HepG2 (cell line): ENCODE results near the gene YWHAB. TPM values are rescaled to one million over a fixed set of nuclear protein-coding genes. Genes with fewer than 3 reads are reported as not detected.

Experiments
- AHR ChIP-seq: IDR thresholded peaks from 2 replicates; pipeline ENCODE4 v1.6.1; 2018; ENCODE audit warnings: missing genetic modification reagents, missing compliant biosample characterization
- IKZF4 ChIP-seq: sonication (generic); formaldehyde crosslinking; IDR thresholded peaks from 2 replicates; pipeline ENCODE4 v1.5.1; 2020; ENCODE audit warnings: borderline replicate concordance, mild to moderate bottlenecking, low read depth, missing genetic modification reagents; ENCODE audit errors: not compliant biosample characterization
- LRRFIP1 ChIP-seq: sonication (generic); formaldehyde crosslinking; conservative IDR thresholded peaks from 2 replicates; pipeline ENCODE4 v1.4.0; 2020; ENCODE audit warnings: missing genetic modification reagents
- MAZ ChIP-seq, 2 experiments: sonication (generic) in 1 of 2; formaldehyde crosslinking in 1 of 2; IDR thresholded peaks; 2 replicates each; pipeline versions ENCODE4 v1.5.0 to v1.6.1; 2012 to 2020; ENCODE audit warnings: low read depth in 2 of 2, mild to moderate bottlenecking in 2 of 2, borderline replicate concordance in 1 of 2, improper control_type of control experiment in 1 of 2, low read length in 1 of 2, missing genetic modification reagents in 1 of 2, moderate library complexity in 1 of 2
- SIN3A ChIP-seq: IDR thresholded peaks from 2 replicates; pipeline ENCODE4 v1.6.1; 2011; ENCODE audit warnings: low read depth, mild to moderate bottlenecking, control low read depth, low read length, borderline replicate concordance
- TEAD3 ChIP-seq: optimal IDR thresholded peaks from 2 replicates; pipeline ENCODE3; 2016; ENCODE audit warnings: borderline replicate concordance
- ZNF142 ChIP-seq: sonication (generic); formaldehyde crosslinking; IDR thresholded peaks from 2 replicates; pipeline ENCODE4 v1.4.0; 2020; ENCODE audit warnings: missing genetic modification reagents
- ZNF235 ChIP-seq: sonication (generic); formaldehyde crosslinking; IDR thresholded peaks from 2 replicates; pipeline ENCODE4 v1.8.1; 2023; ENCODE audit warnings: mild to moderate bottlenecking, missing genetic modification reagents, borderline replicate concordance
- ZNF318 ChIP-seq: sonication (generic); formaldehyde crosslinking; IDR thresholded peaks from 2 replicates; pipeline ENCODE4 v1.4.0; 2020; ENCODE audit warnings: mild to moderate bottlenecking, missing genetic modification reagents
- ZNF33A ChIP-seq: sonication (generic); formaldehyde crosslinking; IDR thresholded peaks from 2 replicates; pipeline ENCODE4 v1.5.1; 2020; ENCODE audit warnings: missing genetic modification reagents, mild to moderate bottlenecking, moderate library complexity, borderline replicate concordance
- polyA plus RNA-seq, 8 experiments: library from polyadenylated mRNA; depleted of rRNA in 3 of 8; stranded (reverse) in 7 of 8; unstranded in 1 of 8; fragments of >200 nt; fragmentation: Illumina TruSeq in 4 of 8; extraction: Trizol in 4 of 8; gene quantifications; 2 replicates each; pipeline versions ENCODE4 v1.2.1 to v1.2.3, GENCODE V29; 2011 to 2016; ENCODE audit warnings: low read depth in 4 of 8, missing spikeins in 1 of 8, mixed read lengths in 1 of 8; ENCODE audit not compliant: insufficient read depth in 1 of 8
- total RNA-seq, 5 experiments: library from RNA; depleted of rRNA; stranded (reverse); fragments of >200 nt; fragmentation: Illumina TruSeq; extraction: Trizol; gene quantifications; 2 replicates each; pipeline ENCODE4 v1.2.3, GENCODE V29; 2016; ENCODE audit warnings: low read depth in 1 of 5

Gene YWHAB
- total and polyA plus RNA-seq, 2 of the 13 experiments (the other 11 are each of a cell fraction or from before 2014, with no cell fraction given) = 77.2 to 121 TPM

GRCh38 chr20:44884907-44885391 lies 556 bp upstream of the YWHAB start (continued):
- TF ChIP-seq ZNF235 (no peak), AHR (CRISPR knock-in tag) (0 out of 2 replicates have a peak, but pooled peaks have one; percentile 16), ZNF33A (no peak), ZNF142 (peak; percentile 13; the same call in 1 of the 2 replicates), TEAD3 (CRISPR knock-in tag) (no peak), LRRFIP1 (CRISPR knock-in tag) (no peak), ZNF318 (CRISPR knock-in tag) (0 out of 2 replicates have a peak, but pooled peaks have one; percentile 75), MAZ (IDR thresholded peaks at IDR 0.05; ENCODE audit: borderline replicate concordance, low read depth, low read length) (no peak), MAZ (CRISPR knock-in tag; IDR thresholded peaks at IDR 0.05; ENCODE audit: low read depth) (no peak), IKZF4 (CRISPR knock-in tag) (no peak), SIN3A (no peak)
